ENCODE measurements around the gene FARP1. TPM values are rescaled to one million over a fixed set of nuclear protein-coding genes. Genes with fewer than 3 reads are reported as not detected.

FARP1 gene
- total and polyA plus RNA-seq, 2 experiments from 2014 or later, result 43.2 to 44.2 TPM

DNA sequence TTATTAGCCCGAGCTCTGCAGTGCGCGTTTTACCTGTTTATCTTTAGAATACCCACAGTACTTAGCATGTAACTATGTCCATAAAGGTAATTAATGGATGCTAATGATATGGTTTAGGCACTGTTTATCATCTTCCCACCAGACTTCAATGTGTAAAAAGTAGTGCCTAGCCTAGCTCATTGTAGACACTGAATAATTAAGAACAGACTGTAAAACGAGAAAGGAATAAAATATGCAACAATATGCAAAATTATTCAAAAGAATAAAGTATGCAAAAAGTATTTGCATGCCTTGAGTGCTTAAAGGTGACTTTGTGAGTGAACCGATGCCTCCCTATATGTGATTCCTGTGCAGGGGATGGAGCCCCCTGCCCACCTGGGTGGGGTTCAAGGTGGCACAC is 69.9 kb downstream of the FARP1 start:
- Histone ChIP-seq H3K9me3 (ENCODE audit: low read depth) (no peaks in the 10 kb centered on the region), H3K4me3 (no peak overlapping the region), H3K36me3 (no peaks in the 10 kb centered on the region), H3K4me1 (ENCODE audit: low read depth) (peaks cover 14% of the 10 kb centered on the region), H3K27me3 (no peaks in the 10 kb centered on the region), H3K27ac (no peak overlapping the region)
- no peak for DNase-seq (ENCODE audit: low read depth in 1 of 2, low spot score in 1 of 2)
- no peak for TF ChIP-seq CTCF (IDR thresholded peaks at IDR 0.05; ENCODE audit: low read depth, low read length)

DNA sequence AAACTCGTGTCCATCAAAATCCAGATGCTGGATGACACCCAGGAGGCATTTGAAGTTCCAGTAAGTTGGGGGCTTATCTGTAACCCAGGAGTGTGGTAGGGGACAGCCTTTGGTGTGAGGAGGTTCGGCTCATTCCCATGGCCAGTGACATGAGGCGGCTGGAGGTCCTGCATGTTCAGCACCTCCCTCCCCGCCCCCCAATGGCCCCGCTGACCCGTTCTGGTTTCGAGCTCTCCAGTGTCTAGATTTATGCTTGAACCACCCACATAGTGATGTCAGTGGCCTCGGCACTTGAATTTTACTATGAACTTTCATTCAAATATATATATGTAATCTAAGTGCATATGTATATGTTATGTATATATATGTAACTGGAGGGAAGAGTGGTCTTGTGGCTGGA is 70.5 kb downstream of the FARP1 start:
- H3K4me1 ChIP-seq (ENCODE audit: low read depth), result peaks cover 10% of the 10 kb centered on the region
- DNase-seq (ENCODE audit: low read depth in 1 of 2, low spot score in 1 of 2), result no peak
- TF ChIP-seq CTCF (IDR thresholded peaks at IDR 0.05; ENCODE audit: low read depth, low read length), result no peak
- H3K27ac ChIP-seq, result no peak overlapping the region
- H3K36me3 ChIP-seq, result no peaks in the 10 kb centered on the region
- no peaks in the 10 kb centered on the region for H3K9me3 ChIP-seq (ENCODE audit: low read depth)
- no peaks in the 10 kb centered on the region for H3K27me3 ChIP-seq
- H3K4me3 ChIP-seq, result no peak overlapping the region

DNA sequence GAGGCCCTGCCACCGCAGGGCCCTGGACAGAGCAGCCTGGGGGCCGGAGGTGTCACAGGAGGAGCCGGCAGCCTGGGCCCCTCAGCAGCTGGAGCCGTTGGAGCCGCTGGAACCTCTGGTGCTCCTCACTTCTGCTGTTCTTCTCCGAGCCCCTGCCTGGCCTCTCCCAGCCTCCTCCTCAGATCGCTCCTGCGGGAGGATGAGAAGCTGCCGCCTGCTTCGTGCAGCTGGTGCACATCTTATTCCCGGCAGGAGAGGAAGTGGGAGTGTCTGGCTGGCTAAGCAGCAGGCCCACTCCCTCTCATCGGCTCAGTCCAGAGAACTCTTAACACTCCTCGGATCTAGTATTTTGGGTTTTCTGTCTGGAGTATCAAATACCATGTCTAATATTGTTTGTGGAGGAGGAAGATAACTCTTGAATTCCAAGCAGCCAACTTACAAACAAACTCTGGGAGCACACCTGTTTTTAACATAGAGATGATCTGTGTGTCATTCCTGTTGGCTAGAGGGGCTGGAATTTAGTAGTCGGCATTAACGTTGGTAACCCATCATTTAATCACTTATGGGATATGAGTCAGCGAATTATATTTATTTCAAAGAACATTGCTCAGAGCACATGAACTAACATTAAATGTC is 71.2 kb downstream of the FARP1 start:
- Histone ChIP-seq H3K27me3 (no peaks in the 10 kb centered on the region), H3K27ac (no peak overlapping the region), H3K4me1 (ENCODE audit: low read depth) (peaks cover 10% of the 10 kb centered on the region), H3K36me3 (no peaks in the 10 kb centered on the region), H3K4me3 (no peak overlapping the region), H3K9me3 (ENCODE audit: low read depth) (no peaks in the 10 kb centered on the region)
- peak in 1 of 2 donors; percentile 56 for DNase-seq (ENCODE audit: low read depth in 1 of 2, low spot score in 1 of 2)
- TF ChIP-seq CTCF (IDR thresholded peaks at IDR 0.05; ENCODE audit: low read depth, low read length), result no peak

DNA sequence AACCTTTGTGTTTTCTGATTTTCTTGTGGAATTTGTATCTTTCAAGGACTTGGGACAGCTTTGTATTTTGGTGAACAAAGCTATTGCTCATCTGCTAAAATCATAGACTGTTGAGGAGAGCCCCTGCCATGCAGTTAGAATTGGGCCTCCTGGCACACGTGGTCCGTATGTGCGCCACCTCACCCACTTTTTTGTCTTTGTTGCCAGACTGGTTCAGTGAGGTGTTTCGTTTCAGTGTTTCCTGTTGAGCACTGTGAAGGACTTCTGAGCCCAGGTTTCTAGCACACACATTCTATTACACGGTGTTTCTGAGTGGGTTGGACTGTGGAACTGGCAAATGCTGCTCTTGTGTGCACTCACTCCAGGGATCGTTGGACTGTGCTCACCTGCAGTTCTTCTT is 71.8 kb downstream of the FARP1 start:
- no peak overlapping the region for H3K27ac ChIP-seq
- TF ChIP-seq CTCF (IDR thresholded peaks at IDR 0.05; ENCODE audit: low read depth, low read length), result no peak

DNA sequence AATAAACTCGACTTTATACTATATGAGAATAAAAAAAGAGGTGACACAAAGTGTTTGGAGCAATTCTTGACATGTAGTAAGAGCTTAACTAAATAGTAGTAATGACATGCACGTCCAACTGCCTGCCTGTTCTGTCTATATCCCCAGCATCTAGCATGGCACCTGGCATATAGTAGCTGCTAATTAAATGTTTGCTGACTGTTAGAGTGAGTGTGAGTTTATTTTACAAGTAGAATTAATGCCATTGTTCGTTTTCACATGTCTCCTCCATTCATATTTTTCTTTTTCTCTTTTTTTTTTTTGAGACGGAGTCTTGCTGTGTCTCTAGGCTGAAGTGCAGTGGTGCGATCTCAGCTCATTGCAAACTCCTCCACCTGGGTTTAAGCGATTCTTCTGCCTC is 72.6 kb downstream of the FARP1 start:
- Histone ChIP-seq H3K4me3 (no peak overlapping the region), H3K27me3 (no peaks in the 10 kb centered on the region), H3K9me3 (ENCODE audit: low read depth) (no peaks in the 10 kb centered on the region), H3K27ac (no peak overlapping the region), H3K4me1 (ENCODE audit: low read depth) (peaks cover 13% of the 10 kb centered on the region), H3K36me3 (no peaks in the 10 kb centered on the region)
- TF ChIP-seq CTCF (IDR thresholded peaks at IDR 0.05; ENCODE audit: low read depth, low read length), result no peak
- no peak for DNase-seq (ENCODE audit: low read depth in 1 of 2, low spot score in 1 of 2)

More for the DNA sequence above, 71.8 kb downstream of the FARP1 start:
- Histone ChIP-seq H3K9me3 (ENCODE audit: low read depth) (no peaks in the 10 kb centered on the region), H3K27me3 (no peaks in the 10 kb centered on the region), H3K36me3 (no peaks in the 10 kb centered on the region), H3K4me3 (no peak overlapping the region), H3K4me1 (ENCODE audit: low read depth) (peaks cover 10% of the 10 kb centered on the region)
- DNase-seq (ENCODE audit: low read depth in 1 of 2, low spot score in 1 of 2), result no peak
